Activated B cell treated with CpG ODN at 0.5 μM for 24 hours (primary cell): Measurements from ENCODE around the gene ANO1. TPM values are rescaled to one million over a fixed set of nuclear protein-coding genes. Genes with fewer than 3 reads are reported as not detected.

Source experiments
- ATAC-seq: fragments of 200-7000 bp; cut with Tn5 transposase; one replicate; pipeline ENCODE4 v1.10.0; 2021; ENCODE audit warnings: low read depth, mild to moderate bottlenecking, moderate library complexity
- CTCF ChIA-PET: fragments of 350-600 bp; sonication (Branson Sonifier 250); formaldehyde crosslinking; loops from one replicate; lab custom pipeline; 2021; ENCODE audit warnings: antibody characterized with exemption; lab: Charles Lee
- POLR2A ChIA-PET: fragments of 350-600 bp; sonication (Branson Sonifier 250); formaldehyde crosslinking; loops from one replicate; lab custom pipeline; 2021; ENCODE audit warnings: antibody characterized with exemption; lab: Charles Lee
- DNase-seq: peaks from one replicate; pipeline ENCODE4 v3.0.0; 2022
- H3K27ac Mint-ChIP-seq: one replicate; pipeline ENCODE4 v1.8.0; 2020; ENCODE audit warnings: mixed read lengths
- H3K27me3 Mint-ChIP-seq: one replicate; pipeline ENCODE4 v1.8.0; 2021; ENCODE audit warnings: mixed read lengths
- H3K36me3 Mint-ChIP-seq: one replicate; pipeline ENCODE4 v1.8.0; 2021; ENCODE audit warnings: low read depth, mixed read lengths
- H3K4me1 Mint-ChIP-seq: one replicate; pipeline ENCODE4 v1.8.0; 2021; ENCODE audit warnings: mixed read lengths
- H3K4me3 Mint-ChIP-seq: one replicate; pipeline ENCODE4 v1.8.0; 2020; ENCODE audit warnings: mild to moderate bottlenecking, mixed read lengths
- H3K9me3 Mint-ChIP-seq: one replicate; pipeline ENCODE4 v1.8.0; 2020; ENCODE audit warnings: mixed read lengths
- CTCF ChIP-seq: fragments of 200-600 bp; IDR thresholded peaks from one replicate; pipeline ENCODE4 v1.8.0; 2022; ENCODE audit warnings: antibody characterized with exemption, mild to moderate bottlenecking
- intact Hi-C: fragments of 100-400 bp; cut with micrococcal nuclease; formaldehyde crosslinking; loops from one replicate; pipeline ENCODE4 v1.15.1; 2024
- total RNA-seq: library from RNA; stranded (reverse); gene quantifications from 2 replicates; pipeline ENCODE4 v1.2.3, GENCODE V29; 2022

ANO1 gene
- total RNA-seq, 1 donor from 2014 or later, result not detected

GRCh38 chr11:70111269-70112016, 33.3 kb downstream of the ANO1 start:
- Mint-ChIP-seq H3K27me3 (peaks cover 5% of the 10 kb centered on the region), H3K27ac (no peak overlapping the region), H3K4me1 (no peaks in the 10 kb centered on the region), H3K4me3 (no peak overlapping the region), H3K9me3 (no peaks in the 10 kb centered on the region), H3K36me3 (no peaks in the 10 kb centered on the region)
- no peak for TF ChIP-seq CTCF
- POLR2A ChIA-PET, result no interaction called here
- intact Hi-C loops, result no loop called here
- ATAC-seq, result no peak
- CTCF ChIA-PET, result no interaction called here
- no peak for DNase-seq

- Mint-ChIP-seq H3K4me3 (no peak overlapping the region), H3K36me3 (no peaks in the 10 kb centered on the region), H3K27ac (no peak overlapping the region), H3K4me1 (no peaks in the 10 kb centered on the region), H3K9me3 (no peaks in the 10 kb centered on the region), H3K27me3 (peaks cover 5% of the 10 kb centered on the region)
- POLR2A ChIA-PET, result no interaction called here
- no peak for TF ChIP-seq CTCF
- intact Hi-C loops, result no loop called here
- ATAC-seq (no peak), DNase-seq (no peak)
- CTCF ChIA-PET, result no interaction called here
These were observed 33.9 kb downstream of the ANO1 start for GRCh38 chr11:70112017-70112434.

GRCh38 chr11:70113801-70114200, 35.7 kb downstream of the ANO1 start:
- intact Hi-C loops, result no loop called here
- Mint-ChIP-seq H3K36me3 (no peaks in the 10 kb centered on the region), H3K4me3 (no peak overlapping the region), H3K9me3 (no peaks in the 10 kb centered on the region), H3K27me3 (peaks cover 5% of the 10 kb centered on the region), H3K27ac (no peak overlapping the region), H3K4me1 (no peaks in the 10 kb centered on the region)
- no peak for TF ChIP-seq CTCF
- POLR2A ChIA-PET, result no interaction called here
- CTCF ChIA-PET, result no interaction called here
- ATAC-seq, result no peak
- no peak for DNase-seq

- DNase-seq (no peak), ATAC-seq (no peak)
- Mint-ChIP-seq H3K4me3 (no peak overlapping the region), H3K27me3 (peaks cover 5% of the 10 kb centered on the region), H3K36me3 (no peaks in the 10 kb centered on the region), H3K27ac (no peak overlapping the region), H3K4me1 (no peaks in the 10 kb centered on the region), H3K9me3 (no peaks in the 10 kb centered on the region)
- POLR2A ChIA-PET, result no interaction called here
- TF ChIP-seq CTCF, result no peak
- CTCF ChIA-PET, result no interaction called here
- intact Hi-C loops, result no loop called here
These were observed 37.7 kb downstream of the ANO1 start for GRCh38 chr11:70115778-70116177.

- TF ChIP-seq CTCF, result no peak
- ChIA-PET CTCF (no interaction called here), POLR2A (no interaction called here)
- Mint-ChIP-seq H3K4me3 (no peak overlapping the region), H3K36me3 (no peaks in the 10 kb centered on the region), H3K27me3 (peaks cover 5% of the 10 kb centered on the region), H3K4me1 (no peaks in the 10 kb centered on the region), H3K27ac (no peak overlapping the region), H3K9me3 (no peaks in the 10 kb centered on the region)
- intact Hi-C loops, result no loop called here
- ATAC-seq (no peak), DNase-seq (no peak)
These were observed 38.4 kb downstream of the ANO1 start for GRCh38 chr11:70116386-70117065.
